ENCODE measurements around the gene DCUN1D2. TPM values are rescaled to one million over a fixed set of nuclear protein-coding genes. Genes with fewer than 3 reads are reported as not detected.

Gene DCUN1D2
- total and polyA plus RNA-seq, 10 of the 15 experiments (the other 5 are each of a cell fraction or from before 2014, with no cell fraction given) = 2.5 to 23.6 (median 9.3) TPM

DNA sequence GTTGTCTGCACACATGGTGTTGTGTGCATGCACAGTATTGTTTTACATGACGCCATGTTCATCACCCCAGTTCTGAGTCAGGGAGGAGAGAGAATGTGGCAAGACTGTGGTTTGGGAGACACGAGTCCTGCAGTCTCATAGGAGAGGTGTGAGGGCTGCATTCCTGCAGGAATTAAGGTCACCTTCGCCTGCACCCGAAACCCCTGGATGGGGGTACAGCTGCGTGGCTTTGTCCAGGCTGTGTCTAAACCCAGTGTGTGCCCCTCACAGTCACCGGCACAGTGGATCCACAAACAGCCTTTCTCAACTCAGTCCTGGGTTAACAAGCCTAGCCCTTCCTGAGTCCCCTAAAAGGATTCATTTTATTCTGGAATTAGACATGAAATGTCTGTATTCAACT lies 42.9 kb downstream of the DCUN1D2 start:
- WGBS (ENCODE audit: insufficient coverage, insufficient replicate concordance, low lambda C conversion rate, missing lambda C conversion rate) = 83% methylated on average over 6 of the region's 6 CpGs
- CTCF ChIA-PET = no interaction called here
- no peak for FAIRE-seq

DNA sequence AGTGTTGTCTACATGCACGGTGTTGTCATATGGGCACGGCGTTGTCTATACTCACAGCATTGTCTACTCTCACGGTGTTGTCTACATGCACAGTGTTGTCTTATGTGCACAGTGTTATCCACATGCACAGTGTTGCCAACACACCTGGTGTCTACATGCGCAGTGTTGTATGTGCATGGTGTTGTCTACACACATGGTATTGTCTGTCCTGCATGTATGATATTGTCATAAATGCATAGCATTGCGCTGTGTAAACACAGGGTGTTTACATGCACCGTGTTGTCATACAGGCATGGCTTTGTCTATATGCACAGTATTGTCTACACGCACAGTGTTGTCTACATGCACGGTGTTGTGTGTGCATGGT lies 44.0 kb downstream of the DCUN1D2 start:
- no peak overlapping the region for H3K4me3 ChIP-seq
- no peaks in the 10 kb centered on the region for H3K79me2 ChIP-seq (ENCODE audit: control insufficient read depth, insufficient read depth, low read length)
- ChIA-PET SMC1A (ENCODE audit: uncharacterized antibody, unreplicated experiment) (no interaction called here), CTCF (no interaction called here), RAD21 (ENCODE audit: unreplicated experiment) (no interaction called here), POLR2A (no interaction called here)
- H2AFZ ChIP-seq (ENCODE audit: control insufficient read depth, low read depth, low read length) = peak overlapping the region; percentile 60
- H3K4me2 ChIP-seq (ENCODE audit: control insufficient read depth, insufficient read depth) = no peak overlapping the region
- no peaks in the 10 kb centered on the region for H4K20me1 ChIP-seq (ENCODE audit: control insufficient read depth, insufficient read depth)
- no peak for DNase-seq (ENCODE audit: low read depth, low spot score)
- no peak for ATAC-seq
- intact Hi-C loops (cut with micrococcal nuclease; ENCODE audit: unreplicated experiment) (no loop called here), in situ Hi-C loops (cut with MboI) (no loop called here)
- no peaks in the 10 kb centered on the region for H3K27me3 ChIP-seq (replicated peaks in 1 of 2; ENCODE audit: control insufficient read depth in 2 of 2, insufficient read depth in 2 of 2, low read length in 1 of 2)
- FAIRE-seq = no peak
- no peaks in the 10 kb centered on the region for H3K36me3 ChIP-seq (ENCODE audit: control insufficient read depth in 2 of 2, insufficient read depth in 2 of 2, low read length in 1 of 2)
- no peaks in the 10 kb centered on the region; the same call in 2 of the 3 replicates for H3K9me3 ChIP-seq (replicated peaks; ENCODE audit: control insufficient read depth, insufficient read depth, low read length)
- WGBS (ENCODE audit: insufficient coverage, insufficient replicate concordance, low lambda C conversion rate, missing lambda C conversion rate) = 52% methylated on average over 9 of the region's 9 CpGs
- BruUV-seq (replicated peaks) = no TSS peak
- no peak overlapping the region for H3K9ac ChIP-seq (ENCODE audit: control insufficient read depth, insufficient read depth, low read length)
- H3K4me1 ChIP-seq (ENCODE audit: control insufficient read depth, insufficient read depth, low read length) = peaks cover 9% of the 10 kb centered on the region
- H3K27ac ChIP-seq (ENCODE audit: control insufficient read depth, insufficient read depth) = no peak overlapping the region
- TF ChIP-seq JUNB (IDR thresholded peaks at IDR 0.05) = no peak
- no peak for TF ChIP-seq POLR2AphosphoS2 (IDR thresholded peaks at IDR 0.05; ENCODE audit: low read depth, low read length)
- no peak for TF ChIP-seq RCOR1 (conservative IDR thresholded peaks at IDR 0.05; ENCODE audit: low read depth, low read length)
- no peak for TF ChIP-seq EP300 (IDR thresholded peaks at IDR 0.05; ENCODE audit: borderline replicate concordance in 1 of 2, control insufficient read depth in 1 of 2, low read depth in 2 of 2, low read length in 2 of 2)
- TF ChIP-seq SRF (IDR thresholded peaks at IDR 0.05; ENCODE audit: low read depth in 2 of 2, low read length in 2 of 2) = no peak
- TF ChIP-seq, protein P1, sequence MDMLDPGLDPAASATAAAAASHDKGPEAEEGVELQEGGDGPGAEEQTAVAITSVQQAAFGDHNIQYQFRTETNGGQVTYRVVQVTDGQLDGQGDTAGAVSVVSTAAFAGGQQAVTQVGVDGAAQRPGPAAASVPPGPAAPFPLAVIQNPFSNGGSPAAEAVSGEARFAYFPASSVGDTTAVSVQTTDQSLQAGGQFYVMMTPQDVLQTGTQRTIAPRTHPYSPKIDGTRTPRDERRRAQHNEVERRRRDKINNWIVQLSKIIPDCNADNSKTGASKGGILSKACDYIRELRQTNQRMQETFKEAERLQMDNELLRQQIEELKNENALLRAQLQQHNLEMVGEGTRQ (IDR thresholded peaks at IDR 0.05; ENCODE audit: borderline replicate concordance, low read depth, low read length) = no peak
- no peak for TF ChIP-seq ZZZ3 (IDR thresholded peaks at IDR 0.05; ENCODE audit: control insufficient read depth, insufficient read length, low read depth)
- TF ChIP-seq FOXK2 (IDR thresholded peaks at IDR 0.05) = no peak
- TF ChIP-seq, protein P2, sequence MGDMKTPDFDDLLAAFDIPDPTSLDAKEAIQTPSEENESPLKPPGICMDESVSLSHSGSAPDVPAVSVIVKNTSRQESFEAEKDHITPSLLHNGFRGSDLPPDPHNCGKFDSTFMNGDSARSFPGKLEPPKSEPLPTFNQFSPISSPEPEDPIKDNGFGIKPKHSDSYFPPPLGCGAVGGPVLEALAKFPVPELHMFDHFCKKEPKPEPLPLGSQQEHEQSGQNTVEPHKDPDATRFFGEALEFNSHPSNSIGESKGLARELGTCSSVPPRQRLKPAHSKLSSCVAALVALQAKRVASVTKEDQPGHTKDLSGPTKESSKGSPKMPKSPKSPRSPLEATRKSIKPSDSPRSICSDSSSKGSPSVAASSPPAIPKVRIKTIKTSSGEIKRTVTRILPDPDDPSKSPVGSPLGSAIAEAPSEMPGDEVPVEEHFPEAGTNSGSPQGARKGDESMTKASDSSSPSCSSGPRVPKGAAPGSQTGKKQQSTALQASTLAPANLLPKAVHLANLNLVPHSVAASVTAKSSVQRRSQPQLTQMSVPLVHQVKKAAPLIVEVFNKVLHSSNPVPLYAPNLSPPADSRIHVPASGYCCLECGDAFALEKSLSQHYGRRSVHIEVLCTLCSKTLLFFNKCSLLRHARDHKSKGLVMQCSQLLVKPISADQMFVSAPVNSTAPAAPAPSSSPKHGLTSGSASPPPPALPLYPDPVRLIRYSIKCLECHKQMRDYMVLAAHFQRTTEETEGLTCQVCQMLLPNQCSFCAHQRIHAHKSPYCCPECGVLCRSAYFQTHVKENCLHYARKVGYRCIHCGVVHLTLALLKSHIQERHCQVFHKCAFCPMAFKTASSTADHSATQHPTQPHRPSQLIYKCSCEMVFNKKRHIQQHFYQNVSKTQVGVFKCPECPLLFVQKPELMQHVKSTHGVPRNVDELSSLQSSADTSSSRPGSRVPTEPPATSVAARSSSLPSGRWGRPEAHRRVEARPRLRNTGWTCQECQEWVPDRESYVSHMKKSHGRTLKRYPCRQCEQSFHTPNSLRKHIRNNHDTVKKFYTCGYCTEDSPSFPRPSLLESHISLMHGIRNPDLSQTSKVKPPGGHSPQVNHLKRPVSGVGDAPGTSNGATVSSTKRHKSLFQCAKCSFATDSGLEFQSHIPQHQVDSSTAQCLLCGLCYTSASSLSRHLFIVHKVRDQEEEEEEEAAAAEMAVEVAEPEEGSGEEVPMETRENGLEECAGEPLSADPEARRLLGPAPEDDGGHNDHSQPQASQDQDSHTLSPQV (IDR thresholded peaks at IDR 0.05) = no peak
- no peak for TF ChIP-seq MXI1 (IDR thresholded peaks at IDR 0.05; ENCODE audit: low read depth, low read length)
- no peak for TF ChIP-seq KAT2A (conservative IDR thresholded peaks at IDR 0.05; ENCODE audit: control insufficient read depth, low read depth, low read length)
- TF ChIP-seq SREBF2 (IDR thresholded peaks at IDR 0.05; ENCODE audit: low read length) = no peak

More for the DNA sequence above, 42.9 kb downstream of the DCUN1D2 start:
- Histone ChIP-seq H3K4me1 (ENCODE audit: control insufficient read depth, insufficient read depth, low read length) (peaks cover 9% of the 10 kb centered on the region), H3K79me2 (ENCODE audit: control insufficient read depth, insufficient read depth, low read length) (no peaks in the 10 kb centered on the region), H3K4me2 (ENCODE audit: control insufficient read depth, insufficient read depth) (no peak overlapping the region), H2AFZ (ENCODE audit: control insufficient read depth, low read depth, low read length) (no peak overlapping the region), H4K20me1 (ENCODE audit: control insufficient read depth, insufficient read depth) (no peaks in the 10 kb centered on the region), H3K4me3 (no peak overlapping the region), H3K9ac (ENCODE audit: control insufficient read depth, insufficient read depth, low read length) (no peak overlapping the region), H3K9me3 (replicated peaks; ENCODE audit: control insufficient read depth, insufficient read depth, low read length) (no peaks in the 10 kb centered on the region; the same call in 2 of the 3 replicates), H3K27me3 (replicated peaks in 1 of 2; ENCODE audit: control insufficient read depth in 2 of 2, insufficient read depth in 2 of 2, low read length in 1 of 2) (no peaks in the 10 kb centered on the region), H3K27ac (ENCODE audit: control insufficient read depth, insufficient read depth) (no peak overlapping the region), H3K36me3 (ENCODE audit: control insufficient read depth in 2 of 2, insufficient read depth in 2 of 2, low read length in 1 of 2) (no peaks in the 10 kb centered on the region)
- intact Hi-C loops (cut with micrococcal nuclease; ENCODE audit: unreplicated experiment) (no loop called here), in situ Hi-C loops (cut with MboI) (no loop called here)
- no peak for DNase-seq (ENCODE audit: low read depth, low spot score)
- BruUV-seq (replicated peaks) = no TSS peak
- ChIA-PET POLR2A (no interaction called here), RAD21 (ENCODE audit: unreplicated experiment) (no interaction called here), SMC1A (ENCODE audit: uncharacterized antibody, unreplicated experiment) (no interaction called here)
- no peak for TF ChIP-seq TARDBP (IDR thresholded peaks at IDR 0.05; ENCODE audit: borderline replicate concordance)
- TF ChIP-seq, protein P3, sequence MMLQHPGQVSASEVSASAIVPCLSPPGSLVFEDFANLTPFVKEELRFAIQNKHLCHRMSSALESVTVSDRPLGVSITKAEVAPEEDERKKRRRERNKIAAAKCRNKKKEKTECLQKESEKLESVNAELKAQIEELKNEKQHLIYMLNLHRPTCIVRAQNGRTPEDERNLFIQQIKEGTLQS (IDR thresholded peaks at IDR 0.05; ENCODE audit: borderline replicate concordance, extremely low read depth, low read depth, low read length) = no peak
- no peak for ATAC-seq
